NCI-H2196 treated with DMSO at 0.1 percent for 48 hours (cell line): ENCODE data around the gene GABRG3.
"Not testable (repeated sequence)": the region's sequence is repeated elsewhere in the genome, so short reads cannot be mapped to it uniquely, and the experiment has no call there.

Experiments used
- DNase-seq: peaks from one replicate; lab custom pipeline; 2025; ENCODE audit not compliant: unreplicated experiment; lab: John Stamatoyannopoulos, UW

Gene GABRG3

DNA sequence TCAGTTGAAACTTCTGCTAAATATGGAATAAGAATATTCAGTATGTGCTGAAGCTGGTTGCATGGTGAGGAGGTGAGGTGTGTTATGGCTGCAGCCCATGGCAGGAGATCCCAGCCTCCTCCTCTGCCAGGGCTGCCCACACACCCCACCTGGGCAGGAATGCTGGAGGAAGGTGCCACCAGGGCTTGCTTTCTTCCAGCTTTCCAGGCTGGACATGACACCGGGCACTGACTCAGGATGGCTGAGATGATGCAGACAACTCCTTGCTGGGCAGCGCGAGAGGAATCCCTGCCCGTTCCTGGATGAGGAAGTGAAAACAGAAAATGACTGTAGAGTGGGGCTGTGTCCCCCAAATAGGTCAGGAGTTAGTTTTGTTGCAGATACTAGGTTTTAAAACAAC lies 14.1 kb downstream of the GABRG3 start:
- DNase-seq: no peak

DNA sequence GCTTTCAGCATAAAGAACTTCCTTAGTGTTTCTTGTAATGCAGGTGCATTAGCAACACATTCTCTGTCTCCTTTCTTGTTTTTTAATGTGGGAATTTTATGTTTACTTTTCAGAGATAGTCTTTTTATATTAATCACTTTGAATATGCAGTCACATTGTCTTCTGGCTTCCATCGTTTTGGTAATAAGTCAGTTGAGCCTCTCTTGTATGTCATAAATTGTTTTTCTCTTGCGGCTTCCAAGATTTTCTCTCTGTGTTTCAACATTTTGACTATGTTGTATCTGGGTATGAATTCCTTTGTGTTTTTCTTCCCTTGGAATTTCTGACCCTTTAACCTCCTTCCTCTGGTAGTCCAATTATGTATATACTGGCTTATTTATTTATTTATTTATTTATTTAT lies 25.3 kb downstream of the GABRG3 start:
- DNase-seq: no peak

DNA sequence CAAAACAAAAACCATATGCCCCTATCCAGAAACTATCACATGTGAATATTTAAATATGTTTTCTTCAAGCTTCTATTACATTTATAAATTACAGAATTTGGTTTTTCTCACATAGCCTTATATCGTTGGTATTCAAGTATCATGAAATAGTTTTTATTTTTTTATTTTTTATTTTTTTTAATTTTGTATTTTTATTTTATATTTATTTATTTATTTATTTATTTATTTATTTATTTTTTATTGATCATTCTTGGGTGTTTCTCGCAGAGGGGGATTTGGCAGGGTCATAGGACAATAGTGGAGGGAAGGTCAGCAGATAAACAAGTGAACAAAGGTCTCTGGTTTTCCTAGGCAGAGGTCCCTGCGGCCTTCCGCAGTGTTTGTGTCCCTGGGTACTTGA lies 32.0 kb downstream of the GABRG3 start:
- not testable (repeated sequence) for DNase-seq

DNA sequence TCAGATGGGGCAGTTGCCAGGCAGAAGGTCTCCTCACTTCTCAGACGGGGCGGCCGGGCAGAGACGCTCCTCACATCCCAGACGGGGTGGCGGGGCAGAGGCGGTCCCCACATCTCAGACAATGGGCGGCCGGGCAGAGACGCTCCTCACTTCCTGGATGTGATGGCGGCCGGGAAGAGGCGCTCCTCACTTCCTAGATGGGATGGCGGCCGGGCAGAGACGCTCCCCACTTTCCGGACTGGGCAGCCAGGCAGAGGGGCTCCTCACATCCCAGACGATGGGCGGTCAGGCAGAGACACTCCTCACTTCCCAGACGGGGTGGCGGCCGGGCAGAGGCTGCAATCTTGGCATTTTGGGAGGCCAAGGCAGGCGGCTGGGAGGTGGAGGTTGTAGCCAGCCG lies 33.2 kb downstream of the GABRG3 start:
- DNase-seq: not testable (repeated sequence)

DNA sequence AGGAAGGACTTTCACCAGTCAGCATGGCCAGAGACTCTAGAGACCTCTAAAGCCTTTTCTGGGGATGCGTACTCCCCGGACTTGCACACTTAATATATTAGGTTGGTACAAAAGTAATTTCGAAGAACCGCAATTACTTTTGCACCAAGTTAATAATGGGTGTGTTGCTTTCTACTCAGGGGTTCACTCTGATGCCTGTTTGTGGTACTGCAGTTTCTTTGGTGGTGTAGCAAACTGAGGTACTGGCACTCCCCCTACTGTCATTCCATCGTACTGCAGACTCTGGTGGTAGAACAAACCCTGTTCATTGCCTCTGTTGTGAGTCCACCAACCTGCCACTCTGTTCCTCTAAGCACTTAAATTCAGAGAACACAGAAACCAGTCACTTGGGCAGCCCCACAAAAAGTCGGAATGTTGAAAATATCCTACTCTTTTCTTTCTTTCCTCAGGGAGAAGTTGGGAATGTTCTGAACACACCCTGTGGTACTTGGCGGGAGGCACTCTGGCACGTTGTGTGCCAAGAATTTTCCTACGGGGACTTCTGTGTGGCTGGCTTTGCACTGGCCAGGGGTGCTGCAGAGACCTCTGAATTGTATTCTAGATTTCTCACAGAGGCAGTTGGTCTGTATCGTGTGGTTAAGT lies 46.3 kb downstream of the GABRG3 start:
- DNase-seq: no peak

GRCh38 chr15:27019687-27020086 lies 48.7 kb downstream of the GABRG3 start:
- DNase-seq: no peak

GRCh38 chr15:27025481-27025966 lies 54.5 kb downstream of the GABRG3 start:
- no peak for DNase-seq

DNA sequence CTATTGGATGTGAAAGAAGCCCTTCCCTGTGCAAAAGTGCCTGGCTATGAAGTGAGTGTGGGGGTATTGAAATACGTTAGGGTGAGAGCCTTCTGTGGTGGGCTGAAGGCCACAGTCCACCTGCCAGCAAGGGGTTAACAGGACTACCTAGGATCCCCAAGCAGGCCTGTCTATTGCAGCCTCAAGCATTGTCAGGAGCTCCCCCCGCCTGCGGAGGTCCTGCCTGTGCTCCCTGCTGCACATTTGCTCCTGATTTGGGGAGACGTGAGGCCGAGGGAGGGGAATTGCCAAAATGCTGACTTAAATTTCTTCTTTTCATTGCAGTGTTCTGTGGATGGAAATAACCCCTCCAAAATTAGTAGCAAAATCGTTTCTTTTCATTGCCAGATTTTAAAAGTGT lies 56.2 kb downstream of the GABRG3 start:
- DNase-seq: no peak

DNA sequence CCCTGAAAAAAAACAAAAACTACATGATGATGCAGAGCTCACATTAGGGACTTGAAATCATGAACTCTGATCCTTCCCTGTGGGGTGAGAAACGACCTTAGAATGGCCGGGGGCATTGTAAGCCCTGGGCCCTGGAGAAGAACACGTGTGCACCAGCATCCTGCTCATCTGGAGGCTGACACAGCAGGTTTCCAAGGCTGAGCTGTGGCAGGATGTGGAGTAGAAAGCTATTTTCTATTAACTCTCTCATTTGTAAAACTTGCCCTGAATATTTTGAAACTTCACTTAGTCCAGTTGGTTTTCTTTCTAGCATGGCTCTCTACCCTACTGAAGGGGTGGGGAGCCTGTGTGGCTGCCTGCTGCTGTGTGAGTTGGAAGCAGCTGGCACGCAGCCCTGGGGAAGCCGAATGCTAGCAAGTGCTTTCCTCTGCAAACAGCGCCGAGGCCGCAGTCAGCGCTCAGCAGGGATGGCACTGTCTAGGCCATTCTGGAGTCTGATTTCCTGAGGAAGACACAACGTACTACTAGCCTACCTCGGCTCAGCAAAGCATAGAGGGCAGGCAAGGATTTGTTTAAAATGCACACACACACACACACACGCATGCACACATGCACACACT lies 58.0 kb downstream of the GABRG3 start:
- DNase-seq: no peak

- no peak for DNase-seq
Observed at GRCh38 chr15:27036210-27036609, 65.2 kb downstream of the GABRG3 start.

- no peak for DNase-seq
Observed at GRCh38 chr15:27037501-27037900, 66.5 kb downstream of the GABRG3 start.

DNA sequence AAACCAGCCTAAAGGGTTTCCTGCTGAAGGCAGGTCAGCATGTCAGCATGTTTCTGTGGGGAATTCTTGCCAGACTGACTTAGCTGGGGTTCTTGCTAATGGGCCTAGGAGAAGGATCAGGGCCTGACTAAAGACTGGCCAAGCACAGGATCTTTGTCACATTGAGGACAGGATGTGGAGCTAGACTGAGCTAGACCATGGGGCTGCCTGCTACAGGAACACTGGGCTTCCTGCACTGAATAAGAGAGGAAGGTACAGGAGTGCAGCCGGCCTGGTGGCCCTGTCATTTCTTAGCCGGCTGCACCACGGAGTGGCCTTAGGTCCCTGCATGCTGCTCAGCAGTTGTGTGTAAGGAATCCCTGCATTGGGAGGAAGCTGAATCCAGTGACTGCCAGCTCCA lies 68.2 kb downstream of the GABRG3 start:
- no peak for DNase-seq

- DNase-seq: no peak
Observed at GRCh38 chr15:27042230-27042629, 71.2 kb downstream of the GABRG3 start.

- DNase-seq: no peak
Observed at GRCh38 chr15:27042646-27043045, 71.7 kb downstream of the GABRG3 start.

- DNase-seq: no peak
Observed at GRCh38 chr15:27043770-27044169, 72.8 kb downstream of the GABRG3 start.

- DNase-seq: no peak
Observed at GRCh38 chr15:27045796-27046195, 74.8 kb downstream of the GABRG3 start.

GRCh38 chr15:27046880-27047279 lies 75.9 kb downstream of the GABRG3 start:
- DNase-seq: no peak

GRCh38 chr15:27050163-27050562 lies 79.2 kb downstream of the GABRG3 start:
- DNase-seq: no peak

- DNase-seq: no peak
Observed at GRCh38 chr15:27054426-27054825, 83.4 kb downstream of the GABRG3 start.

DNA sequence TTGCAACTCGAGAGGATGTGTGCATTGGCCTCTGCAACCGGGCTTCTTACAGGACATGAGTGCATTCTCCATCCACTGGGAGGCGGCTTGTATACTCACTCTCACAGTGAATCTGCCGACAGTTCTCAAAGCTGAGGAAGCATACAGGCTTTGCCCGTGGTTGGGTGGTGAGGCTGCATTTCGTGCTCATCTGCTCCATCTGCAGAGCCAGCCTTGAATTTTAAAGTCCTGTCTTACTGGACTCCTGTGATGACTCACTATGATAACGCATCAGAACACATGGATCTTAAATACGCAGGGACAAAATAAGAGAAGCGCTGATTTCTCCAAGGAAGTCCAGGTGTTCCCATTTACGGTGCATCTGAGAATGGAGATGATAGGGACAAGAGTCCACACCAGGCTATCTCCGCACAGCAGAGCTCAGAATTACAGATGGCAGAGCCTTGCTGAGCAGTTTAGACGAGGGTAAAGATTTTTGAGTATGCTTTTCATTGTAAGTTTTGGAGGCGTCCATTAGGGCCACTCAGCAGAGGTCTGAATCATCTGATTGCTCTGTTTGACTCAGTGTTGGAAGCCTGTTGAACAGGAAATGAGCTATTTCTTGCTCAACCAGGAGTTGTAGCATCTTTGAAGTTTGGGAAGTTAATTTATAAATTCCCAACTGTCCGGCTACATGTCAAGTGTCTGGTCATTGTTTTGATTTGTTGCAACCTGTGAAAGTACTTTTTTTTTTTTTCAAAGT lies 87.1 kb downstream of the GABRG3 start:
- DNase-seq: no peak

DNA sequence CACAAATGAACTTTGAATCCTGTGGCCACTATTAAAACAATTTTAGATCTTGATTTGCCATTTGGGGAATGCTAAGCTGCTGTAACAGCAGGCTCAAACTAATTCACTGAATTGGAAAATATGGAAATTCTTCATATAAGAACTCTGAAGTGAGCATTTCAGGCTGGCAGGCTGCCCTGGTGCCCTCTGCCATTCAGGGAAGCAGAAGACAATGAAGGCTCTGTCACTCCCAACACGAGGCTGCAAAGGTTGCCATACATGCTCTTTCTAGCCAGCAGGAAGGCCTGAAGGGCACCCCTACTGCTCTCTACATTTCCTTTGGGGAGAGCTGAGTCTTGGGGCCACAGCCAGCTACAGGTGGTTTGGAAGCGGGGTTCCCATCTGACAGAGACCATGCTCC lies 88.0 kb downstream of the GABRG3 start:
- no peak for DNase-seq

GRCh38 chr15:27059610-27060202 lies 88.7 kb downstream of the GABRG3 start:
- DNase-seq: no peak
